C4-2B (cell line): ENCODE data around the gene CERK.

Source experiments
- H3K27ac ChIP-seq: fragments of 450-650 bp; 2 replicates; pipeline ENCODE4 v1.5.1; 2017
- CTCF ChIP-seq: fragments of 450-650 bp; conservative IDR thresholded peaks from 2 replicates; pipeline ENCODE4 v1.5.1; 2017; ENCODE audit warnings: mild to moderate bottlenecking
- ZFX ChIP-seq: fragments of 450-650 bp; IDR thresholded peaks from 2 replicates; pipeline ENCODE4 v1.6.1; 2017

CERK gene

GRCh38 chr22:46746620-46747019 is 8.6 kb upstream of the CERK start:
- TF ChIP-seq ZFX, result no peak
- TF ChIP-seq CTCF, result no peak
- no peak overlapping the region for H3K27ac ChIP-seq

DNA sequence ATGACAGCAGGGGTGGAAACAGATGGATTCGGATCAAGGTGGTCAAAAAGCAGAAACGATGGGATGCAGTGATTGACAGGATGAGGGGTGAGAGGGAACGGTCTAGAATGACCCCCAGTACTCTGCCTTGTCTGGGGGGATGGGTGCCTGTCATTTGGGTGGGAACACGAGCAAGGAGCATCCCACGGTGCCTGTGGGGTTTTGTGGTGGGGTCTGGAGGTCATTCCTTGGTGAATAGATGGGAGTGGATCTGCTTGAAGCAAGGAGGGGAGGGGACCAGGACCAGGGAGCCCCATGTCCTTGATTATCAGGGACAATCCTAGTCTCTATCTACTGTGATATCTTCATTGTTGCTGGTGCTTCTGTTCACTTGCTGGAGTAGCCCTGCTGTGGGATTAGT is 8.1 kb upstream of the CERK start:
- no peak overlapping the region for H3K27ac ChIP-seq
- TF ChIP-seq ZFX (no peak), CTCF (no peak)

- no peak for TF ChIP-seq CTCF
- TF ChIP-seq ZFX, result no peak
- H3K27ac ChIP-seq, result no peak overlapping the region
Measured at GRCh38 chr22:46744581-46744980, 6.5 kb upstream of the CERK start.

DNA sequence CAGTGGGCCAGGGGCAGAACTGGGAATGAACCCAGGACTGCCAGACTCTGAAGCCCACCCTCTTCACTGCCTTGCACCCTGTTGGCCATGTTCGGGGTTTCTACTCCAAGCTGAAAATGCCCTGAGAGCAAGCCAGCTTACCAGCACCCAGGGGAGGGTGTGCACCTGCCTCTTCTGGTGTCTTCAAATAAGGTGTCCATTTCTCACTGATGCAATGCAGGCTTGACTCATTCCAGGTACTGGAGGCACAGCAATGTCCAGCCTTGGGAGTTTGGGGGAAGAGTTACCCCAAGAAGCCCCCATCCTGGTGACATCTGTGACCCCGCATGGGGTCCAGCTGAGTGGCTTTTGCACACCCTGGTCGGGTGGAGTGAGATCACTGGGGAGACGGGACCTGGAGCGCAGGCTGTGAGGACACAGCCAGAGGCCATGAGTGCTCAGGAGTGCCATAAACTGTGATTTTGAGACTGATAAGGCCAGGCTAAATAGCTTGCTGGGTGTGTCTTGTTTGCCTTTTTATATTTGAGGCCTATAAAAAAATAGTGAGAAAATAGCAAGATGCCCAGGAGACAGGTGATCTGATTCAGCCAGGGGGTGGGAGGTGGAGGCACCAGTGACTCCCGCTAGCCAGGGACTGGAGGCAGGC is 4.6 kb upstream of the CERK start:
- TF ChIP-seq CTCF (no peak), ZFX (no peak)
- H3K27ac ChIP-seq, result peak overlapping the region; percentile 6; the same call in 1 of the 2 replicates

- no peak for TF ChIP-seq CTCF
- TF ChIP-seq ZFX, result no peak
- H3K27ac ChIP-seq, result peak overlapping the region; percentile 6; the same call in 1 of the 2 replicates
Measured at GRCh38 chr22:46741974-46742519, 4.0 kb upstream of the CERK start.

- no peak for TF ChIP-seq CTCF
- no peak for TF ChIP-seq ZFX
- H3K27ac ChIP-seq, result no peak overlapping the region
Measured at GRCh38 chr22:46740910-46741780, 3.1 kb upstream of the CERK start.
